HG02623 (cell line): ENCODE results near the gene FBXW9.
"Not testable (repeated sequence)": the region's sequence is repeated elsewhere in the genome, so short reads cannot be mapped to it uniquely, and the experiment has no call there.

Experiments used
- ATAC-seq: cut with Tn5 transposase; IDR thresholded peaks from one replicate; pipeline ENCODE4 v1.9.1; 2021; ENCODE audit warnings: moderate library complexity; ENCODE audit not compliant: unreplicated experiment

The FBXW9 gene

DNA sequence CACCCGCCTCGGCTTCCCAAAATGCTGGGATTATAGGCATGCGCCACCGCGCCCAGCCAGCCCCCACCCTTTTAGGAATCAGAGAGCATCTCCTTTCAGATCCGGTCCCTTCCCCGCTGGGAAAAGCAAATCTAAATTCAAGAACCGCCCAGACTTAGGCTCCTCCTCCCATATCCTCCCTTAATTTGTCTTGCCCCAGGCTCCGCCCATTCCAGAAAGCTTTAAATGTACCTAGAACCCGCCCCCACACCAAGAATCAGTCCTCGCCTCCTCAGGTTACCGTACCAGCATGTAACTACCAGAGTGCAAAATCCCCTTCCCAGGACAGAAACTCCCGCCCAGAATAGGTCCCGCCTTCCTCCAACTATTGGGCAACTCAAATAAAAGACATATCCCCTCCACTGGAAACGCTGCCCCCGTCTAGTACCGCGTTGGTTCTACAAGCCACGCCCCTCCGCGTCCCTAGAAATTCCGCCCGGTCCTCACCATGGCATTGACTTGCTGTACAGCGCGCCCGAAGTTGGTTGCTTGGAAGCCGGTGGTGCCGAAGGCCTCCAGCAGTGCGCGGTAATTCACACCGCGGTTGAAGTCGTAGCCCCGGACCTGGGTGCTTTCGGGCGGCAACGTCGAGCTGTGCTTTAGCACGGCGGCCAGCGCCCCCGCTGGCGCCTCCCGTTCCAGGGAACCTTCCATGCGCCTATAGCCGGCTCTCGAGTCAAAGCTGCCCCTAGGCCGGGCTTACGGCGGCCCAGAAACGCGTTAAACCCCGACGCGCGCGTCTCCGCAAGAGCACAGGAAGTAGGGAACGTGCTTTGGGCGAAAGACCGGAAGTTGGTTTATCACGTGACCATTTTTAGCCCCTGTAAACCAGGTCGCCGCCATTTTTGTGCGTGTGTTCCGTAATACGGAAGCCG, 15.1 kb downstream of the FBXW9 start, which contains the start of gene DHPS:
Gene DHPS, minus strand, starts transcription at position 807 of the 914 bp plus-strand sequence. Its CDS starts 114 bp downstream, at position 693.
- peak; percentile 64 for ATAC-seq

GRCh38 chr19:12680034-12680433, 16.4 kb downstream of the FBXW9 start:
- no peak for ATAC-seq

- ATAC-seq: not testable (repeated sequence)
These were observed 18.4 kb downstream of the FBXW9 start for GRCh38 chr19:12678039-12678438.

DNA sequence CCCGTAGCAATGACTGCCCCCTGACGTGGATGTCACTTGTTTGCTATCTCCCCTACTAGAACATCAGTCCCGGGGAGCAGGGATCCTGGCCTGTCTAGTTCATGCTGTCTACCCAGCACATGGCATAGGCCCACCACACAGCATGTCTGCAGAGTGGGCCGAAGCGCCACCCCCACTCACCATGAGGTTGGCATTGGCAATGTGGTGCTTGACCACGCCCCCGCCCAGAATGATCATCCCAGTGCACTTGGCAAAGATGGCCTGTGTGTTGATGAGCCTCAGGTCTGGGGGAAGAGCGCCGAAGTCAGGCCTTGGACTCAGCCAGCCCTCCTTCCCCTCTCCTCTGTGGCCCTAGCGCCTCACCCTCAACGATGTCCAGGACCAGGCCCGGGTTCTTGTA, 19.5 kb downstream of the FBXW9 start:
- ATAC-seq: no peak

- no peak for ATAC-seq
These were observed 20.0 kb downstream of the FBXW9 start for GRCh38 chr19:12676384-12676792.

- ATAC-seq: no peak
These were observed 20.5 kb downstream of the FBXW9 start for GRCh38 chr19:12675940-12676339.

- no peak for ATAC-seq
These were observed 21.0 kb downstream of the FBXW9 start for GRCh38 chr19:12675399-12675798.

- ATAC-seq: no peak
These were observed 23.7 kb downstream of the FBXW9 start for GRCh38 chr19:12672744-12673143.

GRCh38 chr19:12670159-12670928, 26.1 kb downstream of the FBXW9 start:
- ATAC-seq: no peak

- ATAC-seq: no peak
These were observed 26.9 kb downstream of the FBXW9 start for GRCh38 chr19:12669270-12670158.

GRCh38 chr19:12668932-12669269, 27.5 kb downstream of the FBXW9 start:
- ATAC-seq: no peak

- ATAC-seq: no peak
These were observed 28.1 kb downstream of the FBXW9 start for GRCh38 chr19:12668346-12668745.

- ATAC-seq: no peak
These were observed 28.6 kb downstream of the FBXW9 start for GRCh38 chr19:12667731-12668302.

DNA sequence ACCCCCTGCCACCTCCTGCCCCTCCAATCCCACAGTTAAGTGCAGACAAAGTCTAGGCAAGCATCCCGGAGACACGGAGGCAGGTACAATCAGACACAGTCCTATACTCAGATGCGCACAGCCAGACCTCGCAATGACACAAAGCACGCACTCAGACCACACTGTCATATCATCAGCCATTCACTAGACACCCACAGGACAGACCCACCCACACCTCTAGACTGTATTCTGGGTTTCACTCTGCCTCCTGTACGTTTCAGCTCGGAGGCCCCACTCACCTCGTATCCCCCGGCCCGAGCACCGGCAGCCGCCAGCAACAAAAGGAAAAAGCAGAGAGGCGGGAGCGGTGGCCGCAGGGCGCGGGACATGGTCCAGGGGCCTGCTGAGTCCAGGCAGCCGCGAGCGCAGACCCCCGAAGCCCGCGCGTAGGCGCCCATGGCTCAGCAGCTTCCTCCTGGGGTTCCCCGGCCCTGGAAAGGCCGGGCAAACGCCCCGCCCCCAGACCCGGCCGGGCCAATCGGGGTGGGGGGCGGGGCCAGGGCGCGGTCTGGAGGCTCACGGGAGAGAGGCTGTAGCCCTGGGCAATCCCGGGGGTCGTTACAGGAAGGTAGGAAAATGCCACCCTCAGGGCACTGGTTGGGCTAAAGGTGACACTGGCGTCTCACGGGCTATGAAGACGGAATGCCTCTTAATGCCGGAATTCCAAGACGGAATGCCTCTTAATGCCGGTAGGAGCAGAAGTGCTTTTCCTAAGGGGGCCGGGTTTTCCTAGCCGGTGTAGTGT, 30.0 kb downstream of the FBXW9 start, which contains the start of the genes MAN2B1 and WDR83:
Gene MAN2B1, minus strand, starts transcription at position 478 of the 784 bp plus-strand sequence. Its CDS starts 41 bp downstream, at position 437.
Gene WDR83, plus strand, starts transcription at position 543 of the 784 bp plus-strand sequence. CDS start 2,984 bp downstream, outside the sequence.
- ATAC-seq: peak; percentile 45

- no peak for ATAC-seq
These were observed 30.7 kb downstream of the FBXW9 start for GRCh38 chr19:12665671-12666264.

GRCh38 chr19:12665281-12665573, 31.2 kb downstream of the FBXW9 start:
- no peak for ATAC-seq

GRCh38 chr19:12664406-12665280, 31.8 kb downstream of the FBXW9 start:
- no peak for ATAC-seq

GRCh38 chr19:12660980-12661379, 35.5 kb downstream of the FBXW9 start:
- no peak for ATAC-seq
